HEK293 (cell line): Measurements from ENCODE around the gene TSPAN9.

Experiments
- CTCF ChIA-PET: fragments of 350-600 bp; formaldehyde crosslinking; extraction: SDS; loops from one replicate; lab custom pipeline; 2021; ENCODE audit warnings: antibody characterized with exemption; lab: Yijun Ruan, JAX
- POLR2A ChIA-PET: fragments of 300-600 bp; formaldehyde crosslinking; extraction: SDS; loops from one replicate; lab custom pipeline; 2020; ENCODE audit warnings: antibody characterized with exemption, inconsistent platforms; lab: Yijun Ruan, JAX
- H3K27ac ChIP-seq: fragments of 200-500 bp; sonication (Bioruptor generic); 2 replicates; pipeline ENCODE4 v1.5.1; 2014; ENCODE audit warnings: low read depth, low read length, control low read depth, inconsistent platforms; ENCODE audit errors: extremely low read depth
- H3K36me3 ChIP-seq, 2 experiments: fragments of 200-500 bp in 1 of 2; sonication (Bioruptor generic) in 1 of 2; 1 replicate in 1 of 2; 2 replicates in 1 of 2; pipeline ENCODE4 v1.5.1; 2014 to 2017; ENCODE audit warnings: inconsistent platforms in 2 of 2, low read length in 2 of 2; ENCODE audit not compliant: control insufficient read depth in 2 of 2, insufficient read depth in 1 of 2
- H3K4me1 ChIP-seq: fragments of 200-500 bp; sonication (Bioruptor generic); 2 replicates; pipeline ENCODE4 v1.5.1; 2014; ENCODE audit warnings: mild to moderate bottlenecking, low read length, inconsistent platforms; ENCODE audit not compliant: control insufficient read depth, insufficient read depth
- H3K4me3 ChIP-seq: 2 replicates; pipeline ENCODE4 v1.5.1; 2011; ENCODE audit warnings: low read depth, mild to moderate bottlenecking, control low read depth, low read length, moderate library complexity
- H3K9me3 ChIP-seq: fragments of 200-500 bp; sonication (Bioruptor generic); 2 replicates; pipeline ENCODE4 v1.5.1; 2014; ENCODE audit warnings: low read depth, low read length, inconsistent platforms; ENCODE audit not compliant: control insufficient read depth, insufficient read depth
- ATF2 ChIP-seq: fragments of 450-650 bp; formaldehyde crosslinking; IDR thresholded peaks from 2 replicates; pipeline ENCODE4 v1.5.1; 2016; ENCODE audit warnings: missing biosample characterization, missing genetic modification characterization, low read depth
- GLIS1 ChIP-seq: fragments of 450-650 bp; formaldehyde crosslinking; IDR thresholded peaks from 2 replicates; pipeline ENCODE4 v1.5.1; 2016; ENCODE audit warnings: missing biosample characterization, missing genetic modification characterization
- ZBTB8A ChIP-seq: fragments of 450-650 bp; formaldehyde crosslinking; IDR thresholded peaks from 2 replicates; pipeline ENCODE4 v1.5.1; 2016; ENCODE audit warnings: missing biosample characterization, missing genetic modification characterization
- ZFP3 ChIP-seq: fragments of 450-650 bp; formaldehyde crosslinking; IDR thresholded peaks from 2 replicates; pipeline ENCODE4 v1.5.1; 2016; ENCODE audit warnings: low read depth, missing biosample characterization, missing genetic modification characterization
- ZIC2 ChIP-seq: fragments of 450-650 bp; formaldehyde crosslinking; IDR thresholded peaks from 2 replicates; pipeline ENCODE4 v1.5.1; 2016; ENCODE audit warnings: missing biosample characterization, missing genetic modification characterization
- ZNF138 ChIP-seq: fragments of 450-650 bp; formaldehyde crosslinking; IDR thresholded peaks from 2 replicates; pipeline ENCODE4 v1.5.1; 2016; ENCODE audit warnings: missing biosample characterization, missing genetic modification characterization, borderline replicate concordance
- ZNF221 ChIP-seq: fragments of 450-650 bp; formaldehyde crosslinking; IDR thresholded peaks from 2 replicates; pipeline ENCODE4 v1.5.1; 2017; ENCODE audit warnings: missing biosample characterization, missing genetic modification characterization, borderline replicate concordance
- ZNF266 ChIP-seq: fragments of 450-650 bp; formaldehyde crosslinking; IDR thresholded peaks from 2 replicates; pipeline ENCODE4 v1.5.1; 2016; ENCODE audit warnings: missing biosample characterization, missing genetic modification characterization, low read depth
- ZNF530 ChIP-seq: fragments of 450-650 bp; formaldehyde crosslinking; IDR thresholded peaks from 2 replicates; pipeline ENCODE4 v1.5.1; 2016; ENCODE audit warnings: low read depth, missing biosample characterization, missing genetic modification characterization
- ZNF624 ChIP-seq: fragments of 450-650 bp; formaldehyde crosslinking; IDR thresholded peaks from 2 replicates; pipeline ENCODE4 v1.5.1; 2017; ENCODE audit warnings: missing biosample characterization, missing genetic modification characterization
- ZNF707 ChIP-seq: fragments of 450-650 bp; formaldehyde crosslinking; IDR thresholded peaks from 2 replicates; pipeline ENCODE4 v1.5.1; 2016; ENCODE audit warnings: missing biosample characterization, missing genetic modification characterization
- ZNF792 ChIP-seq: fragments of 450-650 bp; formaldehyde crosslinking; IDR thresholded peaks from 2 replicates; pipeline ENCODE4 v1.5.1; 2016; ENCODE audit warnings: missing biosample characterization, missing genetic modification characterization
- TF ChIP-seq, protein P1 (sequence below): fragments of 450-650 bp; formaldehyde crosslinking; IDR thresholded peaks from 2 replicates; pipeline ENCODE4 v1.5.1; 2016; ENCODE audit warnings: missing biosample characterization, missing genetic modification characterization

TSPAN9 gene

DNA sequence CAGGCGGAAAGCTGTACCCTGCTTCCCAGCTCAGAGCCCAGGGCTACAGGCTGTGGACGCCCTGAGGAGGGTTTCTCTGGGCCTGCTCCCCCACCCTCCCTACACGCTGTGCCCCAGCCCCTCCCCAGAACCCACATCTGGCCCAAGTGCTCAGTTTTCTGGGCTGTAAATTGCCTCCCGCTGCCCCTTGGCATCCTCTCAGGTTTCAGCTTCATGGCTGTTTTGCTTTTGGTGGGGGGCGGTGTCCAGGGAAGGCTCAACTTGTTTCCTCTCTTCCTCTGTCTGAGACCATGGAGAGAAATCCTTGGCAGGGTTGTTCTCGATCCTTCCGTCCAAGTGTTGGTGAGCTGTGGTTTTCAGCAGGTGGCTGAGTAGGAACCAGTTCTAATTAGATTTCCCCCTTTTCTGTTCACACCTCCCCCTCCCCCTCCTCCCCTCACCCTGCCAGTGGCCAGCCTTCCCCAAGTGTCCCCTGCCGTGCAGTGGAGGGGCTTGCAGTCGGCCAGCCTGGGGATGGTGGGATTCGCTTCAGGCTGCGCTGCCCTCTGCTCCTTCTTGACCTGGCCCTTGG is 61.8 kb downstream of the TSPAN9 start (continued):
- TF ChIP-seq, protein P1, sequence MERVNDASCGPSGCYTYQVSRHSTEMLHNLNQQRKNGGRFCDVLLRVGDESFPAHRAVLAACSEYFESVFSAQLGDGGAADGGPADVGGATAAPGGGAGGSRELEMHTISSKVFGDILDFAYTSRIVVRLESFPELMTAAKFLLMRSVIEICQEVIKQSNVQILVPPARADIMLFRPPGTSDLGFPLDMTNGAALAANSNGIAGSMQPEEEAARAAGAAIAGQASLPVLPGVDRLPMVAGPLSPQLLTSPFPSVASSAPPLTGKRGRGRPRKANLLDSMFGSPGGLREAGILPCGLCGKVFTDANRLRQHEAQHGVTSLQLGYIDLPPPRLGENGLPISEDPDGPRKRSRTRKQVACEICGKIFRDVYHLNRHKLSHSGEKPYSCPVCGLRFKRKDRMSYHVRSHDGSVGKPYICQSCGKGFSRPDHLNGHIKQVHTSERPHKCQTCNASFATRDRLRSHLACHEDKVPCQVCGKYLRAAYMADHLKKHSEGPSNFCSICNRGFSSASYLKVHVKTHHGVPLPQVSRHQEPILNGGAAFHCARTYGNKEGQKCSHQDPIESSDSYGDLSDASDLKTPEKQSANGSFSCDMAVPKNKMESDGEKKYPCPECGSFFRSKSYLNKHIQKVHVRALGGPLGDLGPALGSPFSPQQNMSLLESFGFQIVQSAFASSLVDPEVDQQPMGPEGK (tag by site-specific recombination) = 0 out of 2 replicates have a peak, but pooled peaks have one; percentile 21
- TF ChIP-seq ZBTB8A (tag by site-specific recombination) = peak; percentile 45

DNA sequence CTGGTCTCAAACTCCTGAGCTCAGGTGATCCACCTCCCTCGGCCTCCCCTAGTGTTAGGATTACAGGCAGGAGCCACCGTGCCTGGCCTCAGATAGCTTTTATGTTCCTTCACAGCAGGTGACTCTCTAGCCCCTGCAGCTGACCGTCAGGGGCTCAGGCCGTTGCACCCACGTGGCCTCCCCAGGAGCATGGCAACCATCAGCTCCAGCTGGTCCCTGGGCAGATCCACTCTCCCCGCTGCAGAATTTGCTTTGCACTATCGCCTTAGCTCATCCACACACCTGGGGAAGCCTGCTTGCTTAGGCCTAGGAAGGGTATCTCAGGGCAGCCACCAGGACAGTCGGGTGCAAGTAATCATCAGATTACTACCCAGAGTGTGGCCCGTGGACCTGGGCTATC is 62.6 kb downstream of the TSPAN9 start:
- POLR2A ChIA-PET = no interaction called here
- H3K27ac ChIP-seq = no peak overlapping the region
- TF ChIP-seq ZFP3 (tag by site-specific recombination) (no peak), GLIS1 (peak; percentile 68), ZIC2 (tag by site-specific recombination) (peak; percentile 77)

DNA sequence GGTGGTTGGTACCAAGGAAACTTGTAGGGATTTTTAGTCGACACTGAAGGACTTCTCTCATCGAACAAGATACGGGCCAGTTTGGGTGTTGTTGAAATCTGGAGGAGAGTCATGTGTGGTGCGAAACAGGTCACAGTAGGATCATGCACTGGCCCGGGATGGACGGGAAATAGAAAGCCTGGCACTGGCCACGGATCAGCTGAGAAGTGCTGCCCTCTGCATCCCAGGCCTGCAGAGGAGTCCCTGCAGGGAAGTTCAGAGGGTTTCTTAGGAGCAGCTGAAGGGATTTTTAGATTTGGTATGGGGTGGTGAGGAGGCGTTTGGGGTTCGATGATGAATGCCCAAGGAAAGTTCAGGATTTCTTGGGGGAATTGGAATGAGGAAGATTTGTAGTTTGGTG is 63.1 kb downstream of the TSPAN9 start:
- no peak for TF ChIP-seq ATF2 (tag by site-specific recombination)
- TF ChIP-seq ZNF530 (tag by site-specific recombination) = no peak
- no peak for TF ChIP-seq ZNF707 (tag by site-specific recombination)
- TF ChIP-seq ZNF221 = no peak
- no peak for TF ChIP-seq ZNF792
- H3K36me3 ChIP-seq = no peaks in the 10 kb centered on the region
- POLR2A ChIA-PET = no interaction called here
- H3K9me3 ChIP-seq = no peaks in the 10 kb centered on the region
- CTCF ChIA-PET = interaction anchor here (1.1 to 11.6 kb wide), 4 partner anchors 36 to 137 kb away, joined by 3 to 148 read pairs (median 13); no protein-coding TSS in a partner anchor
- H3K4me1 ChIP-seq = no peaks in the 10 kb centered on the region
- no peak overlapping the region for H3K27ac ChIP-seq
- H3K4me3 ChIP-seq = no peak overlapping the region

More for the DNA sequence above, 62.6 kb downstream of the TSPAN9 start:
- CTCF ChIA-PET = interaction anchor here (1.0 to 11.6 kb wide), 6 partner anchors 37 to 137 kb away, joined by 3 to 148 read pairs (median 4); no protein-coding TSS in a partner anchor
- no peak overlapping the region for H3K4me3 ChIP-seq
- no peaks in the 10 kb centered on the region for H3K9me3 ChIP-seq
- no peaks in the 10 kb centered on the region for H3K4me1 ChIP-seq
- no peaks in the 10 kb centered on the region for H3K36me3 ChIP-seq

DNA sequence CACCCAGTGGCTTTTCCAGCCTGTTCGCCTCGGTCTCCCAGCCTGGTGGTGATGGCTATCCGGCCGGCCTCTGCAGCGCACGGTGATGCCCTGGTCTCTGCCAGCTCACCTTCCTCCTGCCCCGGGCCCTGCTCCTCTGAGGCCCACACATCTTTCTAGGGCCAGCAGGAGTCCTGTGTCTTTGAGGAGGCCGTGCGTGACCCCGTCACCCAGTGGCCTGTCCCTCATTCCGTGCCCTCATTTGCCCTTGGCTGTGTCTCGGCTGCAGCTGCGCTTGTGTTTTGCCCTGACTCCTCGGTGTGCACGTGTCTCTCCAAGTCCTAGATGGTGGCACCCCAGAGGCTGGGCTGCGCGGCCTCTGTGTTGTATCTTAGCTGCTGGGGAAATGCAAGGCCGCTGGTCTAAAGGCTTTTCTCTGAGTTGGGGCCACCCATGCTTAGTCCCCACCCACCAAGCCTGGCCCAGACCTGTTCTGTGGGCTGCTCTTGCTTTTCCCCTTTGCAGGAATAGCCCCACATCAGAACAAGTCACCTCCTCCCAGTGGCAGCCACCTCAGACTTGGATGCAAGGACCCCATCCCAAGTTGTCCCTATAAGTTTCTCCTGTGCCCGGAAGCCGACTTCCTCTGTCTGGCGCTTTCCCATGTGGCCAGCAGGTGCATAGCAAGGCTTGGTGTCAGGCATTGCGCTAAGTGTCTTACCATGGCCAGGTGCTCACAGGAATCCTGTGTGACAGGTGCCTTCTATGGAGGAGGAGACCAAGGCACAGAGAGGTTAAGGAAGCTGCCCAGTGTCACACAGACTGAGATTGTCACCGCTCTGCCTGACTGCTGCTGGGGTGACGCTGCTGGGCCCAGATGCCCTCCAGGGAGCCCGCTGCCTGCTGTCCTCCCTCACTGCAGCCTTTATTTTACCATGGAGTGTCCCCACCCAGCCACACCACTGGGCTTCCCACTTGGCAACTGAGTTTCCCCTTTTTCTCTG is 64.5 kb downstream of the TSPAN9 start:
- TF ChIP-seq ZNF624 (tag by site-specific recombination) = no peak
- 0 out of 2 replicates have a peak, but pooled peaks have one; percentile 7 for TF ChIP-seq ZIC2 (tag by site-specific recombination)
- TF ChIP-seq ZNF266 (tag by site-specific recombination) = no peak
- TF ChIP-seq ZNF138 (tag by site-specific recombination) = no peak
- H3K36me3 ChIP-seq = no peaks in the 10 kb centered on the region
- H3K4me1 ChIP-seq = no peaks in the 10 kb centered on the region
- no peak overlapping the region for H3K27ac ChIP-seq
- H3K4me3 ChIP-seq = no peak overlapping the region
- CTCF ChIA-PET = interaction anchor here (1.0 to 11.6 kb wide), 2 partner anchors 61 to 135 kb away, joined by 3 to 148 read pairs; no protein-coding TSS in a partner anchor
- no peaks in the 10 kb centered on the region for H3K9me3 ChIP-seq
- POLR2A ChIA-PET = no interaction called here
